Ascending aorta (tissue), 2 donors: ENCODE data around the gene MYZAP. TPM values are rescaled to one million over a fixed set of nuclear protein-coding genes. Genes with fewer than 3 reads are reported as not detected.

Source experiments
- DNase-seq, 2 donors: peaks; one replicate each; pipeline ENCODE4 v3.0.0-alpha.2; 2019; ENCODE audit warnings: low spot score in 2 of 2
- H3K27ac ChIP-seq, 2 donors: fragments of 200-600 bp; sonication (generic); one replicate each; pipeline ENCODE4 v1.5.1; 2016 to 2017; ENCODE audit warnings: mild to moderate bottlenecking in 1 of 2
- H3K27me3 ChIP-seq: fragments of 200-600 bp; sonication (generic); one replicate; pipeline ENCODE4 v1.5.1; 2017
- H3K36me3 ChIP-seq, 2 donors: fragments of 200-600 bp; sonication (generic); one replicate each; pipeline ENCODE4 v1.5.1; 2016
- H3K4me1 ChIP-seq, 2 donors: fragments of 200-600 bp; sonication (generic); one replicate each; pipeline ENCODE4 v1.5.1; 2016 to 2017; ENCODE audit warnings: mild to moderate bottlenecking in 1 of 2
- H3K4me3 ChIP-seq, 2 donors: fragments of 200-600 bp; sonication (generic); one replicate each; pipeline ENCODE4 v1.5.1; 2016 to 2017; ENCODE audit warnings: mild to moderate bottlenecking in 1 of 2
- H3K9me3 ChIP-seq, 2 donors: fragments of 200-600 bp; sonication (generic); one replicate each; pipeline ENCODE4 v1.5.1; 2016
- CTCF ChIP-seq, 3 experiments: fragments of 200-600 bp in 2 of 3; fragments of 450-650 bp in 1 of 3; sonication (generic) in 2 of 3; IDR thresholded peaks; one replicate each; pipeline ENCODE4 v1.5.1; 2016 to 2019; ENCODE audit warnings: antibody characterized with exemption in 3 of 3, mild to moderate bottlenecking in 1 of 3, moderate library complexity in 1 of 3
- intact Hi-C: fragments of 100-400 bp; cut with DNase I; formaldehyde crosslinking; loops from one replicate; pipeline ENCODE4 v1.15.1; 2023
- total RNA-seq: library from RNA; depleted of rRNA; stranded (reverse); fragments of >200 nt; gene quantifications from one replicate; pipeline ENCODE4 v1.1.0, GENCODE V29; 2016

MYZAP gene
- total RNA-seq, 1 donor from 2014 or later, result 7.6 TPM

- intact Hi-C loops, result no loop called here
- Histone ChIP-seq H3K36me3 (no peaks in the 10 kb centered on the region), H3K9me3 (no peaks in the 10 kb centered on the region), H3K4me3 (no peak overlapping the region), H3K27me3 (no peaks in the 10 kb centered on the region), H3K4me1 (no peaks in the 10 kb centered on the region), H3K27ac (no peak overlapping the region)
- TF ChIP-seq CTCF (IDR thresholded peaks at IDR 0.05), result no peak
- DNase-seq, result no peak
These were observed 23.4 kb upstream of the MYZAP start for GRCh38 chr15:57568299-57568698.

GRCh38 chr15:57570340-57570739 lies 21.4 kb upstream of the MYZAP start:
- no peak for DNase-seq
- no peak for TF ChIP-seq CTCF (IDR thresholded peaks at IDR 0.05)
- H3K27me3 ChIP-seq, result no peaks in the 10 kb centered on the region
- H3K27ac ChIP-seq, result no peak overlapping the region
- intact Hi-C loops, result no loop called here
- no peaks in the 10 kb centered on the region for H3K36me3 ChIP-seq
- no peak overlapping the region for H3K4me3 ChIP-seq
- no peaks in the 10 kb centered on the region for H3K9me3 ChIP-seq
- H3K4me1 ChIP-seq, result no peaks in the 10 kb centered on the region

GRCh38 chr15:57570994-57571393 lies 20.7 kb upstream of the MYZAP start:
- intact Hi-C loops, result no loop called here
- DNase-seq, result no peak
- H3K9me3 ChIP-seq, result no peaks in the 10 kb centered on the region

GRCh38 chr15:57571725-57572124 lies 20.0 kb upstream of the MYZAP start:
- Histone ChIP-seq H3K4me1 (no peaks in the 10 kb centered on the region), H3K27ac (no peak overlapping the region), H3K36me3 (no peaks in the 10 kb centered on the region), H3K9me3 (no peaks in the 10 kb centered on the region), H3K4me3 (no peak overlapping the region), H3K27me3 (no peaks in the 10 kb centered on the region)
- no peak for DNase-seq
- TF ChIP-seq CTCF (IDR thresholded peaks at IDR 0.05), result no peak
- intact Hi-C loops, result no loop called here

More at GRCh38 chr15:57570994-57571393, 20.7 kb upstream of the MYZAP start:
- no peaks in the 10 kb centered on the region for H3K4me1 ChIP-seq
- H3K27me3 ChIP-seq, result no peaks in the 10 kb centered on the region
- H3K36me3 ChIP-seq, result no peaks in the 10 kb centered on the region
- no peak for TF ChIP-seq CTCF (IDR thresholded peaks at IDR 0.05)
- no peak overlapping the region for H3K4me3 ChIP-seq
- H3K27ac ChIP-seq, result no peak overlapping the region

GRCh38 chr15:57572468-57572867 lies 19.2 kb upstream of the MYZAP start:
- H3K36me3 ChIP-seq, result no peaks in the 10 kb centered on the region
- no peak for DNase-seq
- intact Hi-C loops, result no loop called here
- no peaks in the 10 kb centered on the region for H3K27me3 ChIP-seq
- H3K4me3 ChIP-seq, result no peak overlapping the region
- TF ChIP-seq CTCF (IDR thresholded peaks at IDR 0.05), result no peak
- H3K4me1 ChIP-seq, result no peaks in the 10 kb centered on the region
- no peaks in the 10 kb centered on the region for H3K9me3 ChIP-seq
- no peak overlapping the region for H3K27ac ChIP-seq

GRCh38 chr15:57573151-57573550 lies 18.6 kb upstream of the MYZAP start:
- H3K36me3 ChIP-seq, result no peaks in the 10 kb centered on the region
- no peak overlapping the region for H3K27ac ChIP-seq
- no peak for TF ChIP-seq CTCF (IDR thresholded peaks at IDR 0.05)
- no peaks in the 10 kb centered on the region for H3K4me1 ChIP-seq
- intact Hi-C loops, result no loop called here
- H3K9me3 ChIP-seq, result no peaks in the 10 kb centered on the region
- no peak overlapping the region for H3K4me3 ChIP-seq
- DNase-seq, result no peak
- no peaks in the 10 kb centered on the region for H3K27me3 ChIP-seq
